Astrocyte (in vitro differentiated cells and primary cell): ENCODE results near the gene COL4A6. TPM values are rescaled to one million over a fixed set of nuclear protein-coding genes. Genes with fewer than 3 reads are reported as not detected.
"Not testable (repeated sequence)": the region's sequence is repeated elsewhere in the genome, so short reads cannot be mapped to it uniquely, and the experiment has no call there.

ENCODE experiments used
- DNase-seq: peaks from one replicate; pipeline ENCODE4 v3.0.0-alpha.2; 2010; ENCODE audit warnings: low read depth
- FAIRE-seq: peaks from 2 replicates; lab custom pipeline; 2011; peaks lifted over from hg19 to GRCh38; lab: Jason Lieb, UNC
- H2AFZ ChIP-seq: 2 replicates; pipeline ENCODE4 v1.6.0; 2012; ENCODE audit warnings: low read depth, low read length, inconsistent platforms
- H3K27ac ChIP-seq: 2 replicates; pipeline ENCODE4 v1.5.1; 2011; ENCODE audit warnings: low read depth, low read length, inconsistent platforms
- H3K27me3 ChIP-seq: 2 replicates; pipeline ENCODE4 v1.6.0; 2011; ENCODE audit warnings: low read length, inconsistent platforms; ENCODE audit not compliant: insufficient read depth
- H3K36me3 ChIP-seq: 2 replicates; pipeline ENCODE4 v1.5.1; 2011; ENCODE audit warnings: low read length, inconsistent platforms; ENCODE audit not compliant: insufficient read depth
- H3K4me1 ChIP-seq: 2 replicates; pipeline ENCODE4 v1.5.1; 2011; ENCODE audit warnings: low read length, inconsistent platforms; ENCODE audit not compliant: insufficient read depth
- H3K4me2 ChIP-seq: 2 replicates; pipeline ENCODE4 v1.6.0; 2012; ENCODE audit warnings: low read length, inconsistent platforms
- H3K4me3 ChIP-seq: 2 replicates; pipeline ENCODE4 v1.5.1; 2011; ENCODE audit warnings: low read depth, mild to moderate bottlenecking, low read length, inconsistent platforms; ENCODE audit not compliant: insufficient read depth
- H3K79me2 ChIP-seq: 2 replicates; pipeline ENCODE4 v1.6.0; 2012; ENCODE audit warnings: mild to moderate bottlenecking, low read length, inconsistent platforms; ENCODE audit not compliant: insufficient read depth
- H3K9ac ChIP-seq: 2 replicates; pipeline ENCODE4 v1.6.0; 2012; ENCODE audit warnings: mild to moderate bottlenecking, low read length, inconsistent platforms
- H3K9me3 ChIP-seq: 2 replicates; pipeline ENCODE4 v1.5.1; 2012; ENCODE audit warnings: low read depth, mild to moderate bottlenecking, low read length, inconsistent platforms; ENCODE audit not compliant: insufficient read depth
- H4K20me1 ChIP-seq: 2 replicates; pipeline ENCODE4 v1.6.0; 2012; ENCODE audit warnings: low read length, inconsistent platforms; ENCODE audit not compliant: insufficient read depth
- H3K27ac Mint-ChIP-seq: one replicate; pipeline ENCODE4 v1.8.0; 2021; ENCODE audit warnings: mild to moderate bottlenecking, mixed read lengths; ENCODE audit not compliant: unreplicated experiment
- H3K27me3 Mint-ChIP-seq: one replicate; pipeline ENCODE4 v1.8.0; 2021; ENCODE audit warnings: low read depth, mixed read lengths; ENCODE audit not compliant: unreplicated experiment
- H3K36me3 Mint-ChIP-seq: one replicate; pipeline ENCODE4 v1.8.0; 2021; ENCODE audit warnings: low read depth, mixed read lengths; ENCODE audit not compliant: unreplicated experiment
- H3K4me1 Mint-ChIP-seq: one replicate; pipeline ENCODE4 v1.8.0; 2021; ENCODE audit warnings: low read depth, mixed read lengths; ENCODE audit not compliant: unreplicated experiment
- H3K4me3 Mint-ChIP-seq: one replicate; pipeline ENCODE4 v1.8.0; 2021; ENCODE audit warnings: mild to moderate bottlenecking, moderate library complexity, mixed read lengths; ENCODE audit not compliant: unreplicated experiment
- H3K9me3 Mint-ChIP-seq: one replicate; pipeline ENCODE4 v1.8.0; 2021; ENCODE audit warnings: mild to moderate bottlenecking, mixed read lengths; ENCODE audit not compliant: unreplicated experiment
- EZH2 ChIP-seq: IDR thresholded peaks from 2 replicates; pipeline ENCODE4 v1.6.1; 2012; ENCODE audit warnings: mild to moderate bottlenecking, low read length, inconsistent platforms; ENCODE audit not compliant: insufficient read depth
- total RNA-seq: library from RNA; stranded (reverse); gene quantifications from 2 replicates; pipeline ENCODE4 v1.2.1, GENCODE V29; 2021
- TF ChIP-seq, protein P1 (sequence below): IDR thresholded peaks from 2 replicates; pipeline ENCODE4 v1.5.1; 2011; ENCODE audit warnings: low read depth, mild to moderate bottlenecking, inconsistent platforms, low read length, moderate library complexity; ENCODE audit not compliant: insufficient read depth

The COL4A6 gene
- total RNA-seq, 1 donor from 2014 or later, result 8.1 TPM

DNA sequence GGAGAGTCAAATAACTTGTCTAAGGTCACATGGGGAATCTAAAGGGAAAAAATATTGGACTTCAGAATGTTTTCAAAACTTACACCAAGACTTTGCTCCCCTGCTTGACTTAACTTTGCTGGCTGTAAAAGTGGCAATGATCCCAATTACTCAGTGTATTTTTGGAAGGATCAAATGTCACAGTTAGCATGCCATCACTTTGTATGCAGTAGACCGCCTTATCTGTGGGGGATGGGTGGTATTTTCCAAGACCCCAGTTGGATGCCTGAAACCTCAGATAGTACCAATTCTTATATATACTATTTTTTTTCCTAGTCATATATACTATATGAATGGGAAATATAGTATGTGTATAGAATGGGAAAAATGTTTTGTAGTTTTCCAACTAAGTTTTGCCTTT, 53.4 kb downstream of the COL4A6 start:
- Histone ChIP-seq H3K27me3 (no peaks in the 10 kb centered on the region), H3K4me2 (no peak overlapping the region), H2AFZ (no peak overlapping the region), H3K9ac (no peak overlapping the region), H3K4me3 (no peak overlapping the region), H3K9me3 (no peaks in the 10 kb centered on the region), H4K20me1 (no peaks in the 10 kb centered on the region), H3K36me3 (no peaks in the 10 kb centered on the region), H3K79me2 (no peaks in the 10 kb centered on the region), H3K4me1 (no peaks in the 10 kb centered on the region), H3K27ac (no peak overlapping the region)
- Mint-ChIP-seq H3K27me3 (no peaks in the 10 kb centered on the region), H3K4me3 (no peak overlapping the region), H3K27ac (no peak overlapping the region), H3K9me3 (peaks cover 3% of the 10 kb centered on the region), H3K36me3 (no peaks in the 10 kb centered on the region), H3K4me1 (no peaks in the 10 kb centered on the region)
- no peak for DNase-seq
- TF ChIP-seq, protein P1, sequence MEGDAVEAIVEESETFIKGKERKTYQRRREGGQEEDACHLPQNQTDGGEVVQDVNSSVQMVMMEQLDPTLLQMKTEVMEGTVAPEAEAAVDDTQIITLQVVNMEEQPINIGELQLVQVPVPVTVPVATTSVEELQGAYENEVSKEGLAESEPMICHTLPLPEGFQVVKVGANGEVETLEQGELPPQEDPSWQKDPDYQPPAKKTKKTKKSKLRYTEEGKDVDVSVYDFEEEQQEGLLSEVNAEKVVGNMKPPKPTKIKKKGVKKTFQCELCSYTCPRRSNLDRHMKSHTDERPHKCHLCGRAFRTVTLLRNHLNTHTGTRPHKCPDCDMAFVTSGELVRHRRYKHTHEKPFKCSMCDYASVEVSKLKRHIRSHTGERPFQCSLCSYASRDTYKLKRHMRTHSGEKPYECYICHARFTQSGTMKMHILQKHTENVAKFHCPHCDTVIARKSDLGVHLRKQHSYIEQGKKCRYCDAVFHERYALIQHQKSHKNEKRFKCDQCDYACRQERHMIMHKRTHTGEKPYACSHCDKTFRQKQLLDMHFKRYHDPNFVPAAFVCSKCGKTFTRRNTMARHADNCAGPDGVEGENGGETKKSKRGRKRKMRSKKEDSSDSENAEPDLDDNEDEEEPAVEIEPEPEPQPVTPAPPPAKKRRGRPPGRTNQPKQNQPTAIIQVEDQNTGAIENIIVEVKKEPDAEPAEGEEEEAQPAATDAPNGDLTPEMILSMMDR, result no peak
- no peak for TF ChIP-seq EZH2
- FAIRE-seq, result no peak

DNA sequence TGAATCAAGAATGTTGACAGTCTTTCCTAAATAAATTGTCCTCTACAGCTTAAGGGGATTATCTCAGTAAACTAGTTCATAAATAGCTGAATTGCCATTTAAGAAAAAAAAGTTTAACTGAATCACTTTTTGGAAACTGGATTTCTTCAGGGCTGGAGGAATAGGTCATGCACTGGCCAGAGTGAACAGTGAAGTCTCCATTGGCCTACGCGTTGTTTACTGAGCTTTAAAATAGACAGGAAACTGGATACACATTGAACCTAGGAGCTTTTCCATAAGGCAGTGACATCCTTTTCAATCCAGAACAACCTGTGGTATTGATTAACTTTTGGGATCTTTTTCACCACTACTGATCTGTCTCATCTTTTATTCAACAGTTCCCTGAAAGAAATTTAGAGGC, 58.0 kb downstream of the COL4A6 start:
- H3K36me3 Mint-ChIP-seq, result no peaks in the 10 kb centered on the region
- FAIRE-seq, result no peak

DNA sequence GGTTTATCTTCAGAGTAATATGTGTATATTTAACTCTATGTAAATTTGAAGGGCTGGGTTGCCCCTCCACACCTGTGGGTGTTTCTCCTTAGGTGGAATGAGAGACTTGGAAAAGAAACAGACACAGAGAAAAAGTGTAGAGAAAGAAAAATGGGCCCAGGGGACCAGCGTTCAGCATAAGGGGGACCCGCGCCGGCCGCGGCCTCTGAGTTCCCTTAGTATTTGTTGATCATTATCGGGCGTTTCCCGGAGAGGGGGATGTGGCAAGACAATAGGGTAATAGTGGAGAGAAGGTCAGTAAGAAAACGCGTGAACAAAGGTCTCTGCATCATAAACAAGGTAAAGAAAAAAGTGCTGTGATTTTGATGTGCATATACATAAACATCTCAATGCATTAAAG, 61.4 kb downstream of the COL4A6 start:
- H3K79me2 ChIP-seq, H3K27ac Mint-ChIP-seq, H3K4me1 ChIP-seq, H3K4me1 Mint-ChIP-seq, H3K4me2 ChIP-seq, H4K20me1 ChIP-seq, H3K9me3 ChIP-seq, H2AFZ ChIP-seq, H3K27me3 ChIP-seq, H3K27me3 Mint-ChIP-seq, H3K9me3 Mint-ChIP-seq, H3K27ac ChIP-seq, DNase-seq, H3K4me3 Mint-ChIP-seq, H3K36me3 Mint-ChIP-seq, FAIRE-seq, H3K9ac ChIP-seq, H3K4me3 ChIP-seq, H3K36me3 ChIP-seq: not testable (repeated sequence)

More for the DNA sequence above, 58.0 kb downstream of the COL4A6 start:
- no peak for TF ChIP-seq EZH2
- TF ChIP-seq, protein P1, result no peak
- Histone ChIP-seq H3K4me3 (no peak overlapping the region), H3K79me2 (no peaks in the 10 kb centered on the region), H2AFZ (no peak overlapping the region), H3K27ac (no peak overlapping the region), H3K36me3 (no peaks in the 10 kb centered on the region), H3K27me3 (no peaks in the 10 kb centered on the region), H4K20me1 (no peaks in the 10 kb centered on the region), H3K9ac (no peak overlapping the region), H3K4me2 (no peak overlapping the region), H3K9me3 (no peaks in the 10 kb centered on the region), H3K4me1 (no peaks in the 10 kb centered on the region)
- no peaks in the 10 kb centered on the region for H3K27me3 Mint-ChIP-seq
- no peaks in the 10 kb centered on the region for H3K9me3 Mint-ChIP-seq
- H3K4me1 Mint-ChIP-seq, result no peaks in the 10 kb centered on the region
- H3K4me3 Mint-ChIP-seq, result no peak overlapping the region
- no peak for DNase-seq
- no peak overlapping the region for H3K27ac Mint-ChIP-seq

DNA sequence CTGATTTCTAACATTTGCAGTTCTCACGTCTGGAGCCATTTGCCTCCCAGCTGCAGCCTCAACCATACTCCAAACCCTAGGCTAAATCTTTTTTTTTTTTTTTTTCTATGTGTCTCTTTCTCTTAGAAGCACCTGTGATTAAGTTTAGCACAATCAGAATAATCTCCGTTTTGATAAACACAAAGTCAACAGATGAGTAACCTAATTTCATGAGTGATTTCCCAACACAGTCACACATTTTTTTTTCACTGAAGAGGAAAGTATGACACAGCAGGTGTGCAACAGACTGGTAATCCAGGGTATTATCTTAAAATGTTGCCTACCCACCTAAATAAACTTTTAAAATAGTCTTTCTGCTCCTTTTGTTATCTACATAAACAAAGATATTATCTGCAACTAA, 62.6 kb downstream of the COL4A6 start:
- H3K79me2 ChIP-seq, H3K4me2 ChIP-seq, H3K9ac ChIP-seq, H3K36me3 ChIP-seq, H4K20me1 ChIP-seq, H3K9me3 Mint-ChIP-seq, H3K27ac ChIP-seq, H3K27me3 ChIP-seq, H3K36me3 Mint-ChIP-seq, H3K27me3 Mint-ChIP-seq, H3K27ac Mint-ChIP-seq, H2AFZ ChIP-seq, H3K4me3 ChIP-seq, H3K4me1 ChIP-seq, H3K4me1 Mint-ChIP-seq, DNase-seq, H3K4me3 Mint-ChIP-seq, H3K9me3 ChIP-seq: not testable (repeated sequence)
- FAIRE-seq, result peak; percentile 85
